Fibroblast of peridontal ligament (primary cell): ENCODE results near the gene ZSWIM1.
"Not testable (repeated sequence)": the region's sequence is repeated elsewhere in the genome, so short reads cannot be mapped to it uniquely, and the experiment has no call there.

ENCODE experiments used
- DNase-seq: peaks from one replicate; pipeline ENCODE4 v3.0.0-alpha.2; 2010; ENCODE audit errors: extremely low read depth

ZSWIM1 gene

GRCh38 chr20:45927071-45927878 is 46.2 kb downstream of the ZSWIM1 start:
- DNase-seq: no peak

- DNase-seq: not testable (repeated sequence)
Measured at GRCh38 chr20:45931680-45932079, 50.7 kb downstream of the ZSWIM1 start.

GRCh38 chr20:45933266-45934045 is 52.4 kb downstream of the ZSWIM1 start:
- peak; percentile 60 for DNase-seq

GRCh38 chr20:45934046-45934585 is 53.1 kb downstream of the ZSWIM1 start:
- DNase-seq: peak; percentile 31
